Activated effector memory CD4-positive, alpha-beta T cell treated with anti-CD3 and anti-CD28 coated beads, Interleukin-2, amount 50 U/mL, for 16 hours (primary cell): ENCODE data around the gene DSE.

ENCODE experiments used
- DNase-seq: peaks from one replicate; pipeline ENCODE4 v3.0.0-alpha.2; 2020

DSE gene

GRCh38 chr6:116491610-116492330 is 121.0 kb downstream of the DSE start:
- no peak for DNase-seq

GRCh38 chr6:116492331-116493067 is 121.8 kb downstream of the DSE start:
- DNase-seq, result no peak
